ENCODE data around the gene OR2K2.
"Not testable (repeated sequence)": the region's sequence is repeated elsewhere in the genome, so short reads cannot be mapped to it uniquely, and the experiment has no call there.

The OR2K2 gene

DNA sequence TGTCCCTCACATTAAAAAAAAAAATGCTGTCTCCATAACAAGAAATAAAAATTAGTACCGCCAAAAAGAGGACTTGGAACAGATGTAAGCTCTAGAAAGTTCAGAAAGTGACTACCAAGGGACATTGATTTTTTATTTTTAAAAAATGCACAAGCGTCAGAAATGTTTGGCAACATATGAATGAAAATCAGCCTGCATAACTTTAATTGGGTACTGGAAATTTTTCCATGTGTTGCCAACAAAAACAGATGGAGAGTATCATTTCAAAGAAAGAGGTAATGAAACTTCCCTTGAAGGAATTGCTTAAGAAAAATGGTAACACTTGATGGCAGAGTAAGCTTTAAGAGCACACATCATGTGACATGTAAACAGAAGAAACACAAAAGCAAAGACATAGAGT is 47.2 kb downstream of the OR2K2 start:
- no peak overlapping the region for H3K4me3 ChIP-seq (ENCODE audit: low read depth, low read length, poor library complexity, severe bottlenecking)
- no peaks in the 10 kb centered on the region for H3K79me2 ChIP-seq (ENCODE audit: insufficient read depth, low read length)
- TF ChIP-seq, protein P1, sequence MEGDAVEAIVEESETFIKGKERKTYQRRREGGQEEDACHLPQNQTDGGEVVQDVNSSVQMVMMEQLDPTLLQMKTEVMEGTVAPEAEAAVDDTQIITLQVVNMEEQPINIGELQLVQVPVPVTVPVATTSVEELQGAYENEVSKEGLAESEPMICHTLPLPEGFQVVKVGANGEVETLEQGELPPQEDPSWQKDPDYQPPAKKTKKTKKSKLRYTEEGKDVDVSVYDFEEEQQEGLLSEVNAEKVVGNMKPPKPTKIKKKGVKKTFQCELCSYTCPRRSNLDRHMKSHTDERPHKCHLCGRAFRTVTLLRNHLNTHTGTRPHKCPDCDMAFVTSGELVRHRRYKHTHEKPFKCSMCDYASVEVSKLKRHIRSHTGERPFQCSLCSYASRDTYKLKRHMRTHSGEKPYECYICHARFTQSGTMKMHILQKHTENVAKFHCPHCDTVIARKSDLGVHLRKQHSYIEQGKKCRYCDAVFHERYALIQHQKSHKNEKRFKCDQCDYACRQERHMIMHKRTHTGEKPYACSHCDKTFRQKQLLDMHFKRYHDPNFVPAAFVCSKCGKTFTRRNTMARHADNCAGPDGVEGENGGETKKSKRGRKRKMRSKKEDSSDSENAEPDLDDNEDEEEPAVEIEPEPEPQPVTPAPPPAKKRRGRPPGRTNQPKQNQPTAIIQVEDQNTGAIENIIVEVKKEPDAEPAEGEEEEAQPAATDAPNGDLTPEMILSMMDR (IDR thresholded peaks at IDR 0.05; ENCODE audit: low read length) = no peak
- no peak for TF ChIP-seq EZH2 (IDR thresholded peaks at IDR 0.05; ENCODE audit: borderline replicate concordance, low read length)
- no peaks in the 10 kb centered on the region for H3F3A ChIP-seq (ENCODE audit: insufficient read depth, low read length)
- H3K9me2 ChIP-seq (ENCODE audit: low read depth, low read length) = no peaks in the 10 kb centered on the region
- no peaks in the 10 kb centered on the region for H3K4me1 ChIP-seq (ENCODE audit: insufficient read depth, low read length, severe bottlenecking)
- no peak overlapping the region for H3K4me2 ChIP-seq (ENCODE audit: low read length)
- H3K27ac ChIP-seq (ENCODE audit: low read depth, low read length, poor library complexity, severe bottlenecking) = no peak overlapping the region
- H3K27me3 ChIP-seq (ENCODE audit: insufficient read depth, low read length) = peaks cover 6% of the 10 kb centered on the region; the same call in 1 of the 2 replicates
- no peak overlapping the region for H3K9ac ChIP-seq (ENCODE audit: low read length)
- no peaks in the 10 kb centered on the region for H3K9me3 ChIP-seq (ENCODE audit: low read length)
- no peak overlapping the region for H2AFZ ChIP-seq (ENCODE audit: low read length)
- H3K36me3 ChIP-seq (ENCODE audit: insufficient read depth, low read length) = no peaks in the 10 kb centered on the region
- H4K20me1 ChIP-seq (ENCODE audit: insufficient read depth, low read length) = no peaks in the 10 kb centered on the region

- H3K4me1 ChIP-seq (ENCODE audit: insufficient read depth, low read length, severe bottlenecking); H4K20me1 ChIP-seq (ENCODE audit: insufficient read depth, low read length); H3K9me3 ChIP-seq (ENCODE audit: low read length); H2AFZ ChIP-seq (ENCODE audit: low read length); H3K36me3 ChIP-seq (ENCODE audit: insufficient read depth, low read length); H3K4me3 ChIP-seq (ENCODE audit: low read depth, low read length, poor library complexity, severe bottlenecking); H3K9ac ChIP-seq (ENCODE audit: low read length); H3K27me3 ChIP-seq (ENCODE audit: insufficient read depth, low read length); H3K79me2 ChIP-seq (ENCODE audit: insufficient read depth, low read length); H3K9me2 ChIP-seq (ENCODE audit: low read depth, low read length); H3K4me2 ChIP-seq (ENCODE audit: low read length); H3K27ac ChIP-seq (ENCODE audit: low read depth, low read length, poor library complexity, severe bottlenecking); H3F3A ChIP-seq (ENCODE audit: insufficient read depth, low read length): not testable (repeated sequence)
Measured at GRCh38 chr9:111280795-111281194, 49.2 kb downstream of the OR2K2 start.
